Epidermal melanocyte (primary cell): ENCODE measurements around the gene DRC3.
"Not testable (repeated sequence)": the region's sequence is repeated elsewhere in the genome, so short reads cannot be mapped to it uniquely, and the experiment has no call there.

ENCODE experiments used
- DNase-seq: peaks from one replicate; pipeline ENCODE4 v3.0.0; 2011; ENCODE audit warnings: low spot score; ENCODE audit not compliant: insufficient read length

Gene DRC3

DNA sequence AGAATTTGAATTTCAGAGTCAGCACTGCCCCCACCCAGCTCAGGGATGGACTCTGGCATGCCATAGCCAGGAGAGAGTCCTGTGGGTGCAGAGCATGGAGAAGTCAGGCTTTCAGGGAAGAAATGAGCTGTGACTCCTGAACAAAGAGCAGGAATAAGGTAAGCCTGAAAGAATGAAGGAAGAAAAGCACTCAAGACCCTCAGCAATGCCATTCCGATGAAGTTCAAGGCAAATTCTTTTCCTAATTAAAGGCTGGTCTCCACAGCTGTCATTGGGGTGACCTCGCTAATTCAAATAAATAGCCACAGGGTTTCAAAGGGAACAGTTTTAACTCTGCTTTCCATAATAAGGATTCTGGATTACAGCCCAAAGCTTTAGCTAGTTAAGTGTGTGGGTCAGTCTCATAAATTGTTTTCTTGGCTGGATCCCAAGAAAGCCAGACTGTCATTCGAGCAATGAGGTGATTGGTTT, 32.2 kb upstream of the DRC3 start:
- DNase-seq, result no peak

DNA sequence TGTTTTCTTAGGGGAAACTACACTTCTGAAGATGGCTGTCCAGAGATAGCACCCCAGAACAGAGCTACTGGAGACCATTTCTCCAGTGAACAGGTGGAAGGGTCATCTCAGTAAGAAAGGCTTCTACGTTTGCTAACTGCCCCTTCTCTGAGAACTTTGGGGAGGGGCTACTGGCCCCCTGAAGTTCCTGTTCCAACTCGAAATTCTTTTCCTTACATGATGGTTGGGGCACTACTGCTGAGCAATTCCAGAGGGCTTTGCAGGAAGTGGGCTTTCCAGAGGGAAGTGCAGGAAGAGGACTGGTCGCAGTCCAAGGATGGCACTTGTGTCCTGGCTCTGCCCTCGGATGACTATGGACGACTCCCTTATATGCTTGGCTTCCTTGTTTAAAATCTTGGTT, 31.6 kb upstream of the DRC3 start:
- DNase-seq, result no peak

DNA sequence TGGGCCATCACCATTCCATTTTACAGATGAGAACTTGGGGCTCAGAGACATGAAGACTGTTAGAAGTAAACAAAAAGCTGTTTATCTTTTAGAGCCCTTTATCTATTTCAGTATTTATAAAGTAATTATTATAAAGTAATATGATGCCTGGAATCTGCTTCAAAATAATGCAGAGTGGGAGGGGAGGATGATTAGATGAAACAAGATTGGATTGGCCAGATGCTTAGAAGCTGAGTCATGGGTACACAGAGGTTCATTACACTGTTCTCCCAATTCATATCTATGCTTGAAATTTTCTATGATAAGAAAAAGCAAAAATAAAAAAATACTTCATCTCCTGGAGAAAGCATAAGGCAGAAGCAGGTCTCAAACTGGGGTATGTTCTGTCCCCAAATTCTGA, 29.8 kb upstream of the DRC3 start:
- DNase-seq, result no peak

DNA sequence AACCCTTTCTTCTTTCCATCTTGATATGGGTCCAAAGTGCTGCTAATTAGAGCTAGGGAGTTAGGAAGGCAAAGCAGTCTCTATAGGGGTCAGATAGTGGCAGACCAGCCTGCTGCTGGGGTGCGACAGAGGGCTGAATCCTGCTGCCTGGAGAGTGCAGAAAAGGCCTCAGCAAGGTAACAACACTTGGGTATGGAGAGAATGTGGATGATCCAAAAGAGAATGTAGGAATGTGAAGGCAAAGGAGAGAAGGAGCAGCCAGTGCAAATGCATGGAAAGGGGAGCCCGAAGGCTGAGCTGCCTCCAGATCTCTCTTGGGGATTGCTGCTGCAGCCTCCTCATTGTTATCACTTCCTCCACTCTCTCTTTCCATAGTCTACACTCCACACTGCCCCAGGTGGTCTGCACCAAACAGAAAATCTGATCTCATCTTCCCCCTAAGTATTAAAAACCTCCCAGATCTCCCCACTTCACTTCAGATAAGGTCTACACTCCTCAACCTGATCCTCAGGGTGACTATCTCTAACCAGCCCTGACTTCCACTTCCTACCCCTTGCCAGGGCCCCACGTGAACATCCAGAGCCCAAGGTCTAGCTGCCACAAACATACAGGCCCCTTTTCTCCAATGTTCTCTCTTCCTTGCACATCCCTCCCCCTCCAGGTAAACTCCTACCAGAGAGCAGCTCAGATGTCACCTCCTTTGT, 29.2 kb upstream of the DRC3 start:
- no peak for DNase-seq

DNA sequence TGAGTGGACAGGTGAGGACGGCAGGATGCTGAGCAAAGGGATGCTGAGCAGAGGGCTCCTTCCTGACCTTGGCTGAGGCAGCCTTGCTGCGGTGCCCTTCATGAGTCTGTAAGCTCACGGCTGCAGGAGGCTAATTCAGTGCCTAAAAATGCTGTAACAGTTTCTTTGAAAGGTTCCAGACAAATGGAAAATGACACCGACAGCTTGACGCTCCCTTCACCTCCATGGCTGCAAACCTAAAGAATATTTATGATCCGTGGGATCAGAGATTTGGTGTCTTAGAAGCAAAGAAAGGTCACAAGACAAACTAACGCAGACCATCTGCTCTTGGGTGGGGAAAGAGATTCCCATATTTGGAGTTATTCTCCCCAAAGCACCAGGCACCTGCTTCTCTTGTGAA, 28.4 kb upstream of the DRC3 start:
- DNase-seq, result no peak

DNA sequence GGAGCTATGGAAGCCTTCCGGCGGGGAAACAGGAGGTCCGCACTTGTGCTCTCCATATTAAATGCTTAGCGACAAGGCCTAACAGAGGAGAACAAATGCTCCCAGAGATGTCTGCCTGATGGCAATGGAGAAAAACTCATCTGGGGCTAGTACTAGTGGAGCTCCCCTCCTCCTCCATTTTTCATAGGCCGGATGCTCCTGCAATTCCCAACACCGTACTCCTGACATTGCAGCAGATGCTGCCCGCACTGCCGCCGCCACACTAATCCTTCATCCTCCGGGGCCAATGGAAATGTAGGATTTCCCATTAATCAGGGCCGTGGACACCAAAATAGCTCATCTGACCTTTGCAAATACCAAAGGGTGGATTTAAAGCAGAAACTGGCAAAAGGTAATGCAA, 27.9 kb upstream of the DRC3 start:
- DNase-seq, result no peak

DNA sequence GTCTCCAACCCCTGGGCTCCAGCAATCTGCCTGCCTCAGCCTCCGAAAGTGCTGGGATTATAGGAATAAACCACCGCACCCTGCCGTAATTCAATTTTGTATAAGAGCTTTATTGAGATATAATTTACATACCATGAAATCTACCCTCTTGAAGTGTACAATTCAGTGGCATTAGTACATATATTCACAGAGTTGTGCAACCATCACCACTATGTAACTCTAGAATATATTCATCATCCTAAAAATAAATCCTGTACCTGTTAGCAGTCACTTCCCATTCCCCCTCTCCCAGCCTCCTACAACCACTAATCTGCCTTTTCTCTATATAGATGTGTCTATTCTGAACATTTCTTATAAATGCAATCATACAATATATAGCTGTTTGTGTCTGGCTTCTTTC, 26.6 kb upstream of the DRC3 start:
- DNase-seq, result no peak

DNA sequence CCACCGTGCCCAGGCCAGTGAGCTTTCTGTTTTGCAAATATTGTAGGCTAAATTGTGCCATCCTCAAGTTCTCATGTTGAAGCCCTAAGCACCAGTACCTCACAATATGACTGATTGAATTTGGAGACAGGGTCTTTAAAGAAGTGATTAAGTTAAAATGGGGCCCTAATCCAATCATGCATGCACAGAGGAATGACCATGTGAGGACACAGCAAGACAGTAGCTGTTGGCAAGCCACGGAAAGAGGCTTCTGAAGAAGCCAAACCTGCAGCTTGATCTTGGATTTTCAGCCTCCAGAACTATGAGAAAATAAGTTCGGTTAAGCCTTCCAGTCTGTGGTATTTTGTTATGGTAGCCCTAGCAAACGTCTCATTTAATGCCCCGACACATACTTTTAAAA, 25.4 kb upstream of the DRC3 start:
- no peak for DNase-seq

DNA sequence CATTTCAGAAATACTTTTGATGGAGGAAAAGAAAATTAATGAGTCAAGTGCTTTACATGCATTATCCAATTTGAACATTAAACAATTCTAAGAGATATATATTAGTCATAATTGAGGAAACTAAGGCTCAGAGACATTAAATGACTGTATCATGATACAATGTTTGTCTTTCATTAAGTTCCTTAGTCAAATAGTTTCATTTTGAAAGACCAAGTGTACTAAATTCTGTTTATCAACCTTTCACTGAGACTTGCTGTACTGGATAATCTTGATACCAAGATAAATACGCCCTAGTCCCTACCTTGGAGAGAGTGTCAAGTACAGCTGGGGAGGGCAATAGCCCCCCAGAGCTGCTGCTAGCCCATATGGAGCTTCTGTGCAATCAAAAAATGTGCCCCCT, 24.7 kb upstream of the DRC3 start:
- no peak for DNase-seq

DNA sequence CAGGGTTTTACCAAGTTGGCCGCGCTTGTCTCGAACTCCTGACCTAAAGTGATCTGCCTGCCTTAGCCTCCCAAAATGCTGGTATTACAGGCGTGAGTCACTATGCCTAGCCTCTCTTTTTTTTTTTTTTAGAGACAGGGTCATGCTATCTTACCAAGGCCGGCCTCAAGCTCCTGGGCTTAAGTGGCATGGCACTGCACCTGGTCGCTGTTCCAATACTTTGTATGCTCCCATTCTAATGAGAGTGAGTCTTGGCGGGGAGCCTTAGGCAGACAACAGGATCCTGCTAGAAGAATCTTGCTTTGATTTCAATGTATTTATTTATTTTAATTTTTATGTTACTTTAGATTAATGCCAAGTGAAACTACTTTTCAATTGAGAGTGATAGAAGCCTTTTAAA, 22.3 kb upstream of the DRC3 start:
- no peak for DNase-seq

DNA sequence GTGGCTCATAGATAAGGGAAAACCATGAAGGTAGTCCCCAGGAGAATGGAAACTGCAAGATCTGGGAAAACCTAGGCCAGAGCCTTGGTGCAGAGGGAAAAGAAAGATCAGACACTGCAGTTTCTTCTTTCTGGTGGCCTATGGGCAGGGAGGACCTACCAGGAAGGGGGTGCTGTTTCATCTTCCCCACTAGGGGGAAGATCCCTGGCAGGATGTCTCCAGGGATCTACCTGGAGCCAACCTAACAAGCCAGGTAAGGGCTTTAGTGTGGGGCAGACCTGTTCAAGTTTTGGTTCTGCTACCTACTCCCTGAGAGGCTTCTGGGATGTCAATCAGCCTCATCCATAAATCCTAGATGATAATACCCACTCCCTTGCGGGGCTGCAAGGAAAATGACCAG, 21.9 kb upstream of the DRC3 start:
- no peak for DNase-seq

DNA sequence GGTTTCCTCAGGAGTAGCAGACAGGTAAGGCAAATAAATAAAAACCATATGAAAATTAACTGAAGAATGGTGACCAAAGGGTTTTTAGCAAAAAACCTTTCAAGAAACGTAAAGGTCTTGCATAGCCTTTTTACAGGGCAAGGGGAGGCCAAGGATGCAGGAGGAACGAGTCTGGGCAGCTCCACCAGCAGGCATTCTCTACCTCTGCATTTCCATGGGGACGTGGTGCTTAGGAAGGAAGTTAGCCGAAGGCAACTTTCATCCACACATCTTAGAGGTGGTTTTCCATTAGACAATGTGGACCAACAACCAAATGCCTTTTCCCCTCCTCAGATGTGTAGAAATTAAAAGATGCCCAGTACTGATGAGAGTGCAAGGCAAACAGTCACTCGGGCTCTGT, 21.1 kb upstream of the DRC3 start:
- DNase-seq, result no peak

DNA sequence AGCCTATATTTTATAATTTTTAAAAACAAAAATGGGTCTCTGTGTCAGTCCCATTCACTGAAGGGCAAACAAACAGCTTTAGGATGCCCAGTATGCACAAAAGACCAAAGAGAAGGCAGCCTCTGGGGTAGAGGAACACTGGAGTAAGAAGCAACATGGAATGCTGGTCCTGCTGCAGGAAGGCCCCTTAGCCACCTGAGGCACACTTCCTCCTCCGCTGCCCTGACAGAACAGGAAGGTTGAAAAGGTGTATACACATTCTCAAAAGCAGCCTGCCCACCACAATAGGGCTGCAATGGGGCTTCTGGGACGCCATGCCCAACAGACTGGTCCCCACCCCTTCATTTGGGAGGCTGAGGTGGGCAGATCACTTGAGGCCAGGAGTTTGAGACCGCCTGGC, 20.0 kb upstream of the DRC3 start:
- DNase-seq, result no peak

DNA sequence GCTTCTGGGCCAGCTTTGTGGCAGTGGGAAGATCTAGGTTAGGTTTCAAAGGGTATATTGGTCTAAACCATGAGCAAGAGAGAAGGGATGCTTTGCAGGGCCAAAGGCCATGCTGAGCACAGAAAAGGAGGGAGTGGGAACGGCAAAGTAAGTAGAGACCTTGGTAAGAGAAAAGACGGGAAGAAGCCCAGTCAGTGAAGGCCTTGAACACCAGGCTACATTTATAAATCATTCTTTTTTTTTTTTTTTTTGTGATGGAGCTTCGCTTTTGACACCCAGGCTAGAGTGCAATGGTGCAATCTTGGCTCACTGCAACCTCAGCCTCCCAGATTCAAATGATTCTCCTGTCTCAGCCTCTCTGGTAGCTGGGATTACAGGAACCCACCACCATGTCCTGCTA, 18.6 kb upstream of the DRC3 start:
- no peak for DNase-seq

DNA sequence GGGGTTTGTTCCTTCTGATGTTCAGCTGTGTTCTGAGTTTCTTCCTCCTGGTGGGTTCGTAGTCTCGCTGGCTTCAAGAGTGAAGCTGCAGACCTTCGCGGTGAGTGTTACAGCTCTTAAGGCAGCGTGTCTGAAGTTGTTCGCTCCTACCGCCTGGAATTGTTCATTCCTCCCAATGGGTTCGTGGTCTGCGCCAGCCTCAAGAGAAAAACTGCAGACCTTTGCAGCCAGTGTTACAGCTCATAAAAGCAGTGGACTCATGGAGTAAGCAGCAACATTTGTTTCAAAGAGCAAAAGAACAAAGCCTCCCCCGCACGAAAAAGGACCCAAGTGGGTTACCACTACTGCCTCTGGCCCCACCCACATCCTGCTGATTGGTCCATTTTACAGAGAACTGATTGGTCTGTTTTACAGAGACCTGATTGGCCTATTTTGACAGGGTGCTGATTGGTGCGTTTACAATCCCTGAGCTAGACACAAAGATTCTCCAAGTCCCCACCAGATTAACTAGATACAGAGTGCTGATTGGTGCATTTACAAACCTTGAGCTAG, 16.8 kb upstream of the DRC3 start:
- DNase-seq, result not testable (repeated sequence)

DNA sequence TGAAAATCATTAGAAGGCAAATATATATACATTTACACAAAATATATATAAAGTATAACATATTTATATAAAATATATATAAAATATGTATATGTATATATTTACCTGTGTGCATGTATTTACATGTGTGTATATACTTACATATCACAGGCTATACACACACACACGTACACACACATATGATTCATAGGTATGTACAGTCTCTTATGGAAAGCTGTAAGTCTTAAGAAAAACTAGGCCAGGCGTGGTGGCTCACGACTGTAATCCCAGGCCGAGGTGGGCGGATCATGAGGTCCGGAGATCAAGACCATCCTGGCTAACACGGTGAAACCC, 15.1 kb upstream of the DRC3 start:
- DNase-seq, result no peak

DNA sequence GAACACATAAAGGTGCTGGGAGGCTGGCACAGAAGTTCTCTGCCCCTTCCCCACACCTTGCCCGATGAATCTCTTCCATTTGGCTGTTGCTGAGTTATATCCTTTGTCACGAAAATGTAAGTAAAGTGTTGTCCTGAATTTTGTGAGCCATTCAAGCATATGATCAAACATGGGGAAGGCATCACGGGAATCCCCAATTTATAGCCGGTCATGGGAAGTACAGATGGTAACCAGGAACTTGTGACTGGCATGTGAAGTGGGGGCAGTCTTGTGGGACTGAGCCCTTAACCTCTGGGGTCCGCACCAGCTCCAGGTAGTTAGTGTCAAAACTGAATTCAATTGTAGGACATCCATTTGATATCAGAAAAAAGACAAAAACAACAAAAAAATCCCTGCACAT, 13.7 kb upstream of the DRC3 start:
- no peak for DNase-seq

DNA sequence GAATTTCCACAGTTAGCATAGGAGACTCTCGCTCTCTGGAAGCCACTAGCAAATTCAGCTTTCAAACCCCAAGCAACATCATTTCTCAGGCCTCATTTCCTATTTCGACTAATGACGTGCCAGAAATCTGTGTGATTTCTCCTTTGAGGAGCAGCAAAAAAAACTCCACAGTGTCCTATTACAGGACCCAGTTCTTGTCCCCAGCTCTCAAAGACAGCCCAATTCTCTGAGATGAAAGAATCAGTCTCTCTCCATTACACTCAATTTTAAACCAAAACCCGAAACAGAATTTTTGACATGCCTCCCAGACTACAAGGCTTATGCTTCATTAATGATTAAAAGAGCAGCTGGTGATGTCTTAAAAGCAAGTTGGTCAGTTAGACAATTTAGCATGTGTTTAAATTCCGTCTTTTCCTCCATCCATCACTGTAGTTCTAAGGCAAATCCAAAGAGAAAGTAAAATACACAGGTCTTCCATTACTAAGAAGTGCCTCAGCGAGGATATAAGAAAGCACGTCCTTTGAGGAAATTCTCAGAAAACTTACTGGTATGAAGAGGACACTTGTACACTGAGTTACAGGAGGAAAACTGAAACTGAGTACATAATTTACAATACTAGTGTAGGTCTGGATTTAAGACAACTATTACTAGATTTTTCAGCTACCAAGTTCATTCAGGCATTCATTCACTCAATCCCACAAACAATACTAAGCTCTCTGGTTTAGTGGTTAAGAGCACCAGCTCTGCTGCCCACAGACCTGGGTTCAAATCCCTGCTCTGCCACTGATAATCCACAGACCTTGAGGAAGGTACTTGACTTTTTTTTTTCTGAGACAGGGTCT, 12.9 kb upstream of the DRC3 start:
- peak; percentile 64 for DNase-seq

DNA sequence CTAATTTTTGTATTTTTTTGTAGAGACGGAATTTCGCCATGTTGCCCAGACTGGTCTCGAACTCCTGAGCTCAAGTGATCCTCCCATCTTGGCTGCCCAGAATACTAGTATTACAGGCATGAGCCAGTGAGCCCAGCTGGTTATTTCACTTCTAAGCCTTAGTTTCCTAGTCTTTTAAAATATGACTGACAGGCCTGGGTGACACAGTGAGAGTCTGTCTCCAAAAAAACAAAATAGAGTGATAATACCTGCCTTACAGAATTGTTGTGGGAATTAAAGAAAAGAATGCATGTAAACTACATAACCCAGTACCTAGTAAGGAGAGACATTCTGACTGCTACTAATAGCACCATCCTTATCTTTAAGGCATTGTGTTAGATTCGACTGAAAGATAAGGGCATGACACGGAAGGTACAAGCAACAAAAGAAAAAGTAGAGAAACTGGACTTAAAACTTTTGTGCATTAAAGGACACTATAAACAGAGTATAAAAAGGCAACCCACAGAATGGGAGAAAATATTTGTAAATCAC, 12.1 kb upstream of the DRC3 start:
- no peak for DNase-seq

DNA sequence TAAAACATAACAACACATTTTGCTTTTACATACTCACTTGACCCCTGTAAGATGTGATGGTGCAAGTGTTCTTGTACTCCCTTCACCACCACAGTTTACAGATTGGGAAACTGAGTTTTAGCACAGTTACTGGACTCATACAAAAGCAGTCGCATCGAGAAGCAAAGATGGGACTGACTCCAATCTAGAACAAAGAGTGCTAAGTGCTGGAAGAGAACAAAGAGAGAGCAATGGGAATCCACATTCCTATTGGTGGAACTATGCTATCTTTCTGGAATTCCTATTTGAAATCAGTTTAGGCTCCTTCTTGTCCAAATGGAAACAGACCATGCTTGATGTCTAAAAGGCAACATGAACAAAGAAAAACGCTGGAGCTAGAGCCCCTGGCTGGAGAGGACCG, 9.6 kb upstream of the DRC3 start:
- no peak for DNase-seq

DNA sequence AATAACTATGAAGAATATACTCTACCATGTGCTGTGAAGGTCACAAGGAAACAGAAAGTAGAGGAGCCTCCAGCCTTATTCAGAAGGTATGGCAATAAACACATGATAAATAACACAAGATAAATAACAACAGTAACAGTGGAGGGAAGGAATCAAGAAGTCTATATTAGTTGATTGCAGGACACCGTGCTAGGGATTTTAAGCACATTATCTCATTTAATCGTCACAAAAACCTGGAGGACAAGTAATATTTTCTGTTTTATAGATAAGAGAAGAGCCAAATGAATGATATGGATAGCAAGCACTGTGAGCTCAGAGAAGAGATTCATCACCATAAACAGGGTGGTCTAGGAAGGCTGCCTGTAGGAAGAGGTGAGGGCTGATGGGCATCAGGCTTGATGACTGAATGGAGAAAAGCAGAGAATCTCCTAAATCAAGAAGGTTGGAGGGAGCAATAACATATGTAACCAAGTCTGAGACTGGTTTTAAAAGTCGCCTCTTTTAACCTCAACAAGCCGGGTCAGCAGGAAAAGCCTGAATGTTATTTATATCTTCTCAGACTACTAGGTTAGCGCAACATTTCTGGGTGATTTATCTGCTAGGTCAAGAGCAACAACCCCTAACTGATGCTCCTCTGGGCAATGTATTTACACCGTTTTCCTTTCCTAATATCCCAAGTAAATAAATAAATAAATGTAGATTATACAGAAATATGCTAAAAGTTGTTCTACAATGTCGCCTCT, 8.8 kb upstream of the DRC3 start:
- DNase-seq, result no peak

DNA sequence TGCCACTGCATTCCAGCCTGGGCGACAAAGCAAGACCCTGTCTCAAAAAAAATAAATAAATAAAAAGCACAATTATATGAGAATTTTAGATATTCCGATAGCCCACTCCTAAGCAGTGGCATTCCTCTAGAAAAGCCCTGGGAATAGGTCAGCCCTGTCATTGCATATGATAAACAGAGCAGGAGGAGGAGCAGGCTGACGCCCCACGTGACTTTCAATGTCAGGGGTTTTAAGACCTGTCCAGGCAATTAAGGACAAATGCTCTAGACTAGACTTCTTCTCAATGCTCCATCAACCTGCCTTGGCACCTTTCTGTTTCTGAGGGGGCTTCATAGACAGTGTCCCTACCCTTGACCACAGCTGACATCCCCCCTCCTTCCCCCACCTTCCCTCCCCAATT, 8.0 kb upstream of the DRC3 start:
- no peak for DNase-seq
